Panc1 (cell line): Measurements from ENCODE around the gene LAMA5. TPM values are rescaled to one million over a fixed set of nuclear protein-coding genes. Genes with fewer than 3 reads are reported as not detected.

ENCODE experiments used
- ATAC-seq: fragments of 200-7000 bp; cut with Tn5 transposase; 2 replicates; pipeline ENCODE4 v1.9.1; 2020; ENCODE audit warnings: mild to moderate bottlenecking, moderate library complexity
- BruUV-seq: library from RNA; stranded (reverse); fragments of 400-500 nt; replicated peaks from 2 replicates; lab custom pipeline; 2021; lab: Mats Ljungman, UMichigan
- CTCF ChIA-PET: fragments of 300-600 bp; sonication (Branson Sonifier 250); formaldehyde crosslinking; loops from one replicate; lab custom pipeline; 2022; ENCODE audit warnings: antibody characterized with exemption; lab: Charles Lee
- POLR2A ChIA-PET: fragments of 300-600 bp; sonication (Branson Sonifier 250); formaldehyde crosslinking; loops from one replicate; lab custom pipeline; 2022; ENCODE audit warnings: antibody characterized with exemption; lab: Charles Lee
- DNase-seq: peaks from one replicate; pipeline ENCODE4 v3.0.0-alpha.2; 2010; ENCODE audit warnings: low read depth, low spot score
- H3K27ac ChIP-seq: 2 replicates; pipeline ENCODE4 v1.5.1; 2011; ENCODE audit warnings: mild to moderate bottlenecking, low read length, inconsistent platforms
- H3K27me3 ChIP-seq: fragments of 200-500 bp; sonication (Bioruptor generic); 2 replicates; pipeline ENCODE4 v1.6.0; 2014; ENCODE audit warnings: low read length, inconsistent platforms; ENCODE audit not compliant: control insufficient read depth, insufficient read depth
- H3K36me3 ChIP-seq: fragments of 200-500 bp; sonication (Bioruptor generic); 2 replicates; pipeline ENCODE4 v1.5.1; 2014; ENCODE audit warnings: inconsistent platforms, mild to moderate bottlenecking, low read length, moderate library complexity; ENCODE audit not compliant: control insufficient read depth, insufficient read depth
- H3K4me1 ChIP-seq: 2 replicates; pipeline ENCODE4 v1.5.1; 2011; ENCODE audit warnings: inconsistent platforms, mild to moderate bottlenecking, low read length, moderate library complexity; ENCODE audit not compliant: control insufficient read depth, insufficient read depth
- H3K4me3 ChIP-seq, 2 experiments: 2 replicates each; pipeline ENCODE4 v1.5.1; 2011 to 2012; ENCODE audit warnings: low read depth in 2 of 2, low read length in 2 of 2, mild to moderate bottlenecking in 2 of 2, inconsistent platforms in 1 of 2, moderate library complexity in 1 of 2
- H3K9me3 ChIP-seq: fragments of 200-500 bp; sonication (Bioruptor generic); 2 replicates; pipeline ENCODE4 v1.5.1; 2014; ENCODE audit warnings: low read depth, mild to moderate bottlenecking, inconsistent platforms, low read length, moderate library complexity; ENCODE audit not compliant: control insufficient read depth, insufficient read depth
- CTCF ChIP-seq: fragments of 450-650 bp; IDR thresholded peaks from 2 replicates; pipeline ENCODE4 v1.5.1; 2017; ENCODE audit warnings: mild to moderate bottlenecking
- POLR2AphosphoS5 ChIP-seq: IDR thresholded peaks from 2 replicates; pipeline ENCODE4 v1.6.1; 2012; ENCODE audit warnings: mild to moderate bottlenecking, low read depth, low read length, moderate library complexity
- SIN3A ChIP-seq: IDR thresholded peaks from 2 replicates; pipeline ENCODE4 v1.6.1; 2012; ENCODE audit warnings: low read depth, mild to moderate bottlenecking, low read length, moderate library complexity, borderline replicate concordance; ENCODE audit not compliant: insufficient read depth
- TCF7L2 ChIP-seq: IDR thresholded peaks from 2 replicates; pipeline ENCODE4 v1.6.1; 2011; ENCODE audit warnings: mild to moderate bottlenecking, low read depth, low read length, inconsistent platforms
- in situ Hi-C: cut with HindIII; loops from 2 replicates; pipeline ENCODE4 v1.10.0; 2016; ENCODE audit warnings: low sequenced_read_pairs, low pct_unique_long_range_greater_than_20kb
- intact Hi-C: fragments of 100-400 bp; cut with micrococcal nuclease; formaldehyde crosslinking; loops from one replicate; pipeline ENCODE4 v1.10.0; 2022; ENCODE audit not compliant: unreplicated experiment
- total RNA-seq: library from RNA; stranded (reverse); gene quantifications from one replicate; pipeline ENCODE4 v1.2.1, GENCODE V29; 2021; ENCODE audit not compliant: unreplicated experiment
- TF ChIP-seq, protein P1 (sequence below), 2 experiments: IDR thresholded peaks; 2 replicates each; pipeline ENCODE4 v1.6.1; 2011 to 2012; ENCODE audit warnings: low read depth in 2 of 2, control low read depth in 1 of 2, low read length in 1 of 2, mild to moderate bottlenecking in 1 of 2, moderate library complexity in 1 of 2; ENCODE audit not compliant: insufficient read depth in 1 of 2

Gene LAMA5
- total RNA-seq, 1 experiment from 2014 or later = 497 TPM

- ChIA-PET CTCF (interaction anchor here (0.9 to 1.2 kb wide), 2 partner anchors 11 to 69 kb away, joined by 3 to 4 read pairs; no protein-coding TSS in a partner anchor), POLR2A (interaction anchor here (0.6 kb wide), 1 partner anchor 425 kb away, joined by 3 read pairs; the partner anchor contains the start of gene MRGBP)
- DNase-seq (no peak), ATAC-seq (no peak)
- H3K4me3 ChIP-seq = no peak overlapping the region
- BruUV-seq = no TSS peak
- in situ Hi-C loops (no loop called here), intact Hi-C loops (no loop called here)
- H3K27ac ChIP-seq = peak overlapping the region; percentile 94
- no peaks in the 10 kb centered on the region for H3K9me3 ChIP-seq
- H3K36me3 ChIP-seq = no peaks in the 10 kb centered on the region; the same call in 1 of the 2 replicates
- TF ChIP-seq TCF7L2 (peak; percentile 61), CTCF (no peak)
- H3K4me1 ChIP-seq = peaks cover 70% of the 10 kb centered on the region
- no peaks in the 10 kb centered on the region for H3K27me3 ChIP-seq
Observed at GRCh38 chr20:62370807-62371587, 3.9 kb upstream of the LAMA5 start.

DNA sequence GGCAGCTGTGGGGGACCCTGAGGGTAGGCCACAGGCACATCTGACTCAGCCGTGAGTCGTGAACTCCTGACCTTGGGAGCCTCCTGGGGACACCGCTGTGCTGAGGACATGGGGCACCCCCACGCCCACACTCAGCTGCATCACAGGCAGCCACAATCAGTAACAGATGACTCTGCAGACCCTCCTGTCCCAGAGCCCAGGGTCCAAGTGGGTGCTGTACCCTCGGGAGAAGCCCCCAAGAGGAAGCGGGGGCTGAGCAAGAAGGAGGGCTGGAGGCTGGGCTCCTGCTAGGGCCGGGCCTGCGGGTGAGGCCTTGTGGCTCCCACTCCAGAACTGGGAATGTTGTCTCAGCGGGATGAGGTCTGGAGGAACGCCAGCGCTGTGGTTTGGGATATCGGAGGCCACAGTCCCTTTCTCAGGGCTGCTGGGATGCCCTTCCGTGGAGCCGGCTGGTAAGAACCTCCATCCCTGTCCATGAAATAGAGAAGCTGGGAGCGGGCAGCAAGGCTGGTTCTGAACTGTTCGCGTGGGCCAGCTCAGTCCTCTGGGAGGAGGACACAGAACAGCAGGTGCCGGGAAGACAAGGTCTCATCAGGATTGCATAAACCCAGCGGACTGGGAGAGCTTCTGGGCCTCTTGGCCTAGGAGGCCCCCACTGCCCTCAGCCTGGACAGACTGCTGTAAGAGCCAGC, 3.1 kb upstream of the LAMA5 start:
- Histone ChIP-seq H3K27me3 (no peaks in the 10 kb centered on the region), H3K4me1 (peaks cover 65% of the 10 kb centered on the region), H3K36me3 (no peaks in the 10 kb centered on the region; the same call in 1 of the 2 replicates), H3K4me3 (no peak overlapping the region), H3K27ac (peak overlapping the region; percentile 94), H3K9me3 (no peaks in the 10 kb centered on the region)
- BruUV-seq = no TSS peak
- CTCF ChIA-PET = interaction anchor here (0.9 kb wide), 1 partner anchor 68 kb away, joined by 3 read pairs; no protein-coding TSS in a partner anchor
- DNase-seq (no peak), ATAC-seq (peak; percentile 37)
- in situ Hi-C loops = no loop called here
- intact Hi-C loops = no loop called here
- POLR2A ChIA-PET = interaction anchor here (0.6 kb wide), 2 partner anchors 9 to 111 kb away, joined by 4 read pairs; no protein-coding TSS in a partner anchor
- TF ChIP-seq SIN3A (no peak), POLR2AphosphoS5 (peak; percentile 27; the same call in 1 of the 2 replicates), CTCF (no peak), TCF7L2 (no peak)
- TF ChIP-seq, protein P1, sequence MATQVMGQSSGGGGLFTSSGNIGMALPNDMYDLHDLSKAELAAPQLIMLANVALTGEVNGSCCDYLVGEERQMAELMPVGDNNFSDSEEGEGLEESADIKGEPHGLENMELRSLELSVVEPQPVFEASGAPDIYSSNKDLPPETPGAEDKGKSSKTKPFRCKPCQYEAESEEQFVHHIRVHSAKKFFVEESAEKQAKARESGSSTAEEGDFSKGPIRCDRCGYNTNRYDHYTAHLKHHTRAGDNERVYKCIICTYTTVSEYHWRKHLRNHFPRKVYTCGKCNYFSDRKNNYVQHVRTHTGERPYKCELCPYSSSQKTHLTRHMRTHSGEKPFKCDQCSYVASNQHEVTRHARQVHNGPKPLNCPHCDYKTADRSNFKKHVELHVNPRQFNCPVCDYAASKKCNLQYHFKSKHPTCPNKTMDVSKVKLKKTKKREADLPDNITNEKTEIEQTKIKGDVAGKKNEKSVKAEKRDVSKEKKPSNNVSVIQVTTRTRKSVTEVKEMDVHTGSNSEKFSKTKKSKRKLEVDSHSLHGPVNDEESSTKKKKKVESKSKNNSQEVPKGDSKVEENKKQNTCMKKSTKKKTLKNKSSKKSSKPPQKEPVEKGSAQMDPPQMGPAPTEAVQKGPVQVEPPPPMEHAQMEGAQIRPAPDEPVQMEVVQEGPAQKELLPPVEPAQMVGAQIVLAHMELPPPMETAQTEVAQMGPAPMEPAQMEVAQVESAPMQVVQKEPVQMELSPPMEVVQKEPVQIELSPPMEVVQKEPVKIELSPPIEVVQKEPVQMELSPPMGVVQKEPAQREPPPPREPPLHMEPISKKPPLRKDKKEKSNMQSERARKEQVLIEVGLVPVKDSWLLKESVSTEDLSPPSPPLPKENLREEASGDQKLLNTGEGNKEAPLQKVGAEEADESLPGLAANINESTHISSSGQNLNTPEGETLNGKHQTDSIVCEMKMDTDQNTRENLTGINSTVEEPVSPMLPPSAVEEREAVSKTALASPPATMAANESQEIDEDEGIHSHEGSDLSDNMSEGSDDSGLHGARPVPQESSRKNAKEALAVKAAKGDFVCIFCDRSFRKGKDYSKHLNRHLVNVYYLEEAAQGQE (IDR thresholded peaks at IDR 0.05; ENCODE audit: insufficient read depth in 1 of 2, low read depth in 2 of 2, low read length in 1 of 2) = peak; percentile 21 to 41; a peak in 1 of 4 replicates
